OCI-LY3 (cell line): ENCODE results near the gene CTNNA3.

Source experiments
- EZH2phosphoT487 ChIP-seq: fragments of 200-600 bp; shearing (Covaris generic); IDR thresholded peaks from 2 replicates; pipeline ENCODE4 v1.6.1; 2018; ENCODE audit warnings: antibody characterized with exemption, mixed run types, low read depth
- TF ChIP-seq, protein P1 (sequence below): fragments of 200-600, 300-600 bp; sonication (generic); IDR thresholded peaks from 2 replicates; pipeline ENCODE4 v1.5.1; 2014; ENCODE audit warnings: antibody characterized with exemption, low read length, low read depth

DNA sequence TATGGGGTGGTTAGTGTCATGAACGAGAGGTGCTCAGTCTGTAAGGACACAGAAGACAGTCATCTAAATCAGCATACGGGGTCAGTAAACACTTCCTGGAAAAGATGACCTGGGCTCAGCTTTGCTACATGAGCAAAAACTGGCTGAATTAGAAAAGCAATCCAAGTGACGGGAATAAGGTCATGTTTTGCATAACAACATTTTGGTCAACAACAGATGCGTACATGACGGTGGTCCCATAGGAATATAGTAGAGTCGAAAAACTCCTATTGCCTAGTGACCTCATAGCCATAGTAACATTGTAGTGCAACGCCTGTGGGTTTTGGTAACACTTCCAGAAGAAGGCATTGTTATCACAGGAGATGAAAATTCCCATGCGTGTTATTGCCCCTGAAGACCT is 92.9 kb downstream of the CTNNA3 start:
- TF ChIP-seq, protein P1, sequence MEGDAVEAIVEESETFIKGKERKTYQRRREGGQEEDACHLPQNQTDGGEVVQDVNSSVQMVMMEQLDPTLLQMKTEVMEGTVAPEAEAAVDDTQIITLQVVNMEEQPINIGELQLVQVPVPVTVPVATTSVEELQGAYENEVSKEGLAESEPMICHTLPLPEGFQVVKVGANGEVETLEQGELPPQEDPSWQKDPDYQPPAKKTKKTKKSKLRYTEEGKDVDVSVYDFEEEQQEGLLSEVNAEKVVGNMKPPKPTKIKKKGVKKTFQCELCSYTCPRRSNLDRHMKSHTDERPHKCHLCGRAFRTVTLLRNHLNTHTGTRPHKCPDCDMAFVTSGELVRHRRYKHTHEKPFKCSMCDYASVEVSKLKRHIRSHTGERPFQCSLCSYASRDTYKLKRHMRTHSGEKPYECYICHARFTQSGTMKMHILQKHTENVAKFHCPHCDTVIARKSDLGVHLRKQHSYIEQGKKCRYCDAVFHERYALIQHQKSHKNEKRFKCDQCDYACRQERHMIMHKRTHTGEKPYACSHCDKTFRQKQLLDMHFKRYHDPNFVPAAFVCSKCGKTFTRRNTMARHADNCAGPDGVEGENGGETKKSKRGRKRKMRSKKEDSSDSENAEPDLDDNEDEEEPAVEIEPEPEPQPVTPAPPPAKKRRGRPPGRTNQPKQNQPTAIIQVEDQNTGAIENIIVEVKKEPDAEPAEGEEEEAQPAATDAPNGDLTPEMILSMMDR = no peak
- no peak for TF ChIP-seq EZH2phosphoT487
